Vagina (tissue), 2 donors: ENCODE results near the gene NKX6-2. TPM values are rescaled to one million over a fixed set of nuclear protein-coding genes. Genes with fewer than 3 reads are reported as not detected.
"Not testable (repeated sequence)": the region's sequence is repeated elsewhere in the genome, so short reads cannot be mapped to it uniquely, and the experiment has no call there.

Experiments
- DNase-seq, 2 donors: peaks; one replicate each; pipeline ENCODE4 v3.0.0-alpha.2; 2017; ENCODE audit errors: extremely low spot score in 2 of 2
- H3K27ac ChIP-seq: fragments of 200-600 bp; sonication (generic); one replicate; pipeline ENCODE4 v1.5.1; 2019
- H3K27me3 ChIP-seq: fragments of 200-600 bp; sonication (generic); one replicate; pipeline ENCODE4 v1.5.1; 2019
- H3K36me3 ChIP-seq, 2 donors: fragments of 200-600 bp; sonication (generic); one replicate each; pipeline ENCODE4 v1.5.1; 2017 to 2019
- H3K4me1 ChIP-seq: fragments of 200-600 bp; sonication (generic); one replicate; pipeline ENCODE4 v1.5.1; 2019
- H3K4me3 ChIP-seq, 2 donors: fragments of 200-600 bp; sonication (generic); 1 replicate in 1 of 2; 2 replicates in 1 of 2; pipeline ENCODE4 v1.5.1; 2016 to 2019
- H3K9me3 ChIP-seq: fragments of 200-600 bp; sonication (generic); one replicate; pipeline ENCODE4 v1.5.1; 2019
- POLR2A ChIP-seq, 2 donors: fragments of 450-650 bp; IDR thresholded peaks; one replicate each; pipeline ENCODE4 v1.6.1; 2017; ENCODE audit warnings: antibody characterized with exemption in 2 of 2, mild to moderate bottlenecking in 2 of 2, moderate library complexity in 2 of 2
- POLR2AphosphoS5 ChIP-seq, 2 donors: sonication (generic); formaldehyde crosslinking; IDR thresholded peaks; one replicate each; pipeline ENCODE4 v1.9.0; 2017; ENCODE audit warnings: antibody characterized with exemption in 2 of 2, mild to moderate bottlenecking in 2 of 2, low read depth in 1 of 2; ENCODE audit not compliant: insufficient read depth in 1 of 2
- intact Hi-C: fragments of 100-400 bp; cut with DNase I; formaldehyde crosslinking; loops from one replicate; pipeline ENCODE4 v1.15.1; 2023
- total RNA-seq: library from RNA; depleted of rRNA; stranded (reverse); fragments of >200 nt; gene quantifications from one replicate; pipeline ENCODE4 v1.2.3, GENCODE V29; 2016
- TF ChIP-seq, protein P1 (sequence below), 3 experiments: fragments of 450-650 bp in 2 of 3; fragments of 200-600 bp in 1 of 3; sonication (generic) in 1 of 3; IDR thresholded peaks; one replicate each; pipeline ENCODE4 v1.5.1; 2017 to 2019; ENCODE audit warnings: antibody characterized with exemption in 3 of 3, mild to moderate bottlenecking in 2 of 3, moderate library complexity in 2 of 3

NKX6-2 gene
- total RNA-seq, 1 donor from 2014 or later, result 0.49 TPM

DNA sequence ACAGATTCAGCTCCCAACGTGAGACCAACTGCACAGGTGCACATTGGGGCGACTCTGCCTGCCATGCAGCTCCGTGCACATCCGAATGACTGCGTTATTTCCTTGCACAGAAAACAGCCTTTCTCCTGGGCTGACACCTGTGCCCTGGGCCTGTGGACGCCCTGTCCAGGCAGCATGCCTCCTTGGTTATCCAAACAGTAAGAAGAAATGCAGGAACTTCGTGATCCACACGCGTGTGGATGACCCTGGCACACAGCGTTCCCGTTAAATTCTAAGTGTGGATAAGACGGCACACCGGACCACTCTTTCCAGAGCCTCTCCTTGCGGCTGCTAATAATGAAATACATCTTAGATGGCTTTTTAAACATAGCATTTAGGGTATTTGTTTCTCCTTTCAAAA lies 39.6 kb downstream of the NKX6-2 start:
- TF ChIP-seq POLR2A (IDR thresholded peaks at IDR 0.05), result no peak
- no peak for TF ChIP-seq POLR2AphosphoS5 (IDR thresholded peaks at IDR 0.05; ENCODE audit: insufficient read depth in 1 of 2, low read depth in 1 of 2)
- TF ChIP-seq, protein P1, sequence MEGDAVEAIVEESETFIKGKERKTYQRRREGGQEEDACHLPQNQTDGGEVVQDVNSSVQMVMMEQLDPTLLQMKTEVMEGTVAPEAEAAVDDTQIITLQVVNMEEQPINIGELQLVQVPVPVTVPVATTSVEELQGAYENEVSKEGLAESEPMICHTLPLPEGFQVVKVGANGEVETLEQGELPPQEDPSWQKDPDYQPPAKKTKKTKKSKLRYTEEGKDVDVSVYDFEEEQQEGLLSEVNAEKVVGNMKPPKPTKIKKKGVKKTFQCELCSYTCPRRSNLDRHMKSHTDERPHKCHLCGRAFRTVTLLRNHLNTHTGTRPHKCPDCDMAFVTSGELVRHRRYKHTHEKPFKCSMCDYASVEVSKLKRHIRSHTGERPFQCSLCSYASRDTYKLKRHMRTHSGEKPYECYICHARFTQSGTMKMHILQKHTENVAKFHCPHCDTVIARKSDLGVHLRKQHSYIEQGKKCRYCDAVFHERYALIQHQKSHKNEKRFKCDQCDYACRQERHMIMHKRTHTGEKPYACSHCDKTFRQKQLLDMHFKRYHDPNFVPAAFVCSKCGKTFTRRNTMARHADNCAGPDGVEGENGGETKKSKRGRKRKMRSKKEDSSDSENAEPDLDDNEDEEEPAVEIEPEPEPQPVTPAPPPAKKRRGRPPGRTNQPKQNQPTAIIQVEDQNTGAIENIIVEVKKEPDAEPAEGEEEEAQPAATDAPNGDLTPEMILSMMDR (IDR thresholded peaks at IDR 0.05), result no peak
- Histone ChIP-seq H3K4me3 (no peak overlapping the region), H3K36me3 (peaks cover 0 to 10% of the 10 kb centered on the region in 2 donors), H3K27me3 (no peaks in the 10 kb centered on the region), H3K4me1 (peaks cover 4% of the 10 kb centered on the region), H3K27ac (no peak overlapping the region), H3K9me3 (no peaks in the 10 kb centered on the region)
- no peak for DNase-seq
- intact Hi-C loops, result no loop called here

DNA sequence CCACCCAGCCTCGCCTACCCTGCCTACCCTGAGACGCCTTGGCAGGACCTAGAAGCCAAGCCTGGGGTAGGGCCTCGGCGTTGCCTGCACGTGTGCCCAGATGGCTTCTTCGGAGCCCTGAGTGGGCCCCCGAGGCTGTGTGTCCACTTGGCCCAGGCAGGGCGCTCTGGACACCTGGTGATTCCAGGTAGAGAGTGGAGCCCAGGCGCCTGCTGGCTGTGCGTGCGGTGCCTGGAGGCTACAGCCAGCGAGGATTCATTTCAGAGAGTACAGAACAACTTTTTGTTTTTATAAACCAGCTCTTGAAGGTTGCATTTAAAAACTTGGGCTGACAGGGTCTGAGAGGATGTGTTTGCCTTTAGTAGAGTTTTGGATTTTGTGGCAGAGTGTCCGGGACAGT lies 40.0 kb downstream of the NKX6-2 start:
- Histone ChIP-seq H3K27ac (no peak overlapping the region), H3K36me3 (peaks cover 0 to 10% of the 10 kb centered on the region in 2 donors)
- no peak for TF ChIP-seq POLR2A (IDR thresholded peaks at IDR 0.05)
- TF ChIP-seq, protein P1 (IDR thresholded peaks at IDR 0.05), result no peak
- TF ChIP-seq POLR2AphosphoS5 (IDR thresholded peaks at IDR 0.05; ENCODE audit: insufficient read depth in 1 of 2, low read depth in 1 of 2), result no peak

DNA sequence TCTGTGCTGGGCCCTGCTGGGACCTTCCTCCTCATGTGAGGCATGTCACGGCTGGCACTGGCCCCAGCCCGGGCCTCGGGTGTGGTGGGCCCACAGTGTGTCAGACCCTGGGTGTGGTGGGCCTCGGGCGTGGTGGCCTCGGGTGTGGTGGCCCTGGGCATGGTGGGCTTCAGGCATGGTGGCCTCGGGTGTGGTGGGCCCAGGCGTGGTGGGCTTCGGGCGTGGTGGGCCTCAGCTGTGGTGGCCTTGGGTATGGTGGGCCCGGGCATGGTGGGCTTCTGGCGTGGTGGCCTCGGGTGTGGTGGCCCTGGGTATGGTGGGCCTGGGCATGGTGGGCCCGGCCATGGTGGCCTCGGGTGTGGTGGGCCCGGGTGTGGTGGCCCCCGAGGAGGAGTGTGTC lies 40.4 kb downstream of the NKX6-2 start:
- Histone ChIP-seq H3K9me3 (no peaks in the 10 kb centered on the region), H3K36me3 (peaks cover 0 to 10% of the 10 kb centered on the region in 2 donors), H3K27ac (no peak overlapping the region), H3K4me1 (peaks cover 4% of the 10 kb centered on the region), H3K4me3 (no peak overlapping the region), H3K27me3 (no peaks in the 10 kb centered on the region)
- TF ChIP-seq POLR2AphosphoS5 (IDR thresholded peaks at IDR 0.05; ENCODE audit: insufficient read depth in 1 of 2, low read depth in 1 of 2) (no peak), POLR2A (IDR thresholded peaks at IDR 0.05) (no peak)
- TF ChIP-seq, protein P1 (IDR thresholded peaks at IDR 0.05), result no peak
- intact Hi-C loops, result no loop called here
- DNase-seq, result no peak

More for the DNA sequence above, 40.0 kb downstream of the NKX6-2 start:
- H3K9me3 ChIP-seq, result no peaks in the 10 kb centered on the region
- peaks cover 4% of the 10 kb centered on the region for H3K4me1 ChIP-seq
- H3K27me3 ChIP-seq, result no peaks in the 10 kb centered on the region
- no peak overlapping the region for H3K4me3 ChIP-seq
- DNase-seq, result no peak
- intact Hi-C loops, result no loop called here

DNA sequence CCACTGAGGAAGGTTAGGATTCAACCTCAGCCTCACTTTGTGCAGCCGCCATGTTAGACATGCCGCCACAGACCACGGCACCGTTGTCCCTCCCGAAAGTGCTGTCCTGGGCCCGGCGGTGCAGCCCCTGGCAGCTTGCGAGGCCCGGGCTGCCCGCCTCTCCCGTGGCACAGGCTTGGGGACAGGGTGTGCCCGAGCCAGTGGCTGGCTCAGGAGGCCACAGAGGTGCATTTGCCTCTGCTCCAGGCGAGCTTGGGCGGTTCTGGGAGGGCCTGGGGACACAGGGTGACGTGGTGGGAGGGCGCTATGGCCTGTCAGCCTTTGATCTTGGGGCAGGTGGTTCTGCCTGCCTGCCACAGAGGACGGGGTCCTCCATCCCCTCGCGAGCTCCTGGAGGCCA lies 41.1 kb downstream of the NKX6-2 start:
- Histone ChIP-seq H3K27ac (no peak overlapping the region), H3K4me3 (no peak overlapping the region)

DNA sequence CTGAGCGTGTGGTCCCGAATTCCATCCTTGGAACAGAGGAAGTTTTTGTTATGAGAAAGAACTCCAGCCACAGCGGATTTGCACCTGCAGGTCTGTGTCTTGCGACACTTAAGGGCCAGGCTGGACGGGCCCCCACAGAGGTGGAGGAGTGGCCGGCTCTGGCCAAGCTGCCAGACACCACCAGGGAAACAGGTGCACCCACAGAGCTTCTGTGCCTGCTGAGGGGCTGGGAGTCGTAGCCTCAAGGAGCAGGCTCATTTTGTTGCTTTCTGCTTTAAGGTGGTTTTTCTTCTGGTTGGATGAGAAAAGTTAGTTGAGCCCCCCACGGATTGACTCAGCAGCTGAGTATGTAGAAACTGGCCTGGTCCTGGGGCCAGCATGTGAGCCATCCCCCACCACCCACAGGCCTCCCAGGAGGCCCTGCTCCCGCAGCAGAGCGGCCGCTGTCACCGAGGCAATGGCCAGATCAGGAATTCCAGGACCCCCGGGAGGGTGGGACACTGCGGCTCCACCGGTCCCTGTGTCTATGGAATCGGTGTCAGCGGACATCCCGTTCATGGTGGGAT lies 41.9 kb downstream of the NKX6-2 start:
- no peak for DNase-seq
- Histone ChIP-seq H3K4me3 (no peak overlapping the region), H3K4me1 (peaks cover 4% of the 10 kb centered on the region), H3K27ac (no peak overlapping the region), H3K36me3 (no peaks in the 10 kb centered on the region), H3K27me3 (no peaks in the 10 kb centered on the region), H3K9me3 (no peaks in the 10 kb centered on the region)
- TF ChIP-seq, protein P1 (IDR thresholded peaks at IDR 0.05), result no peak
- TF ChIP-seq POLR2A (IDR thresholded peaks at IDR 0.05), result no peak
- no peak for TF ChIP-seq POLR2AphosphoS5 (IDR thresholded peaks at IDR 0.05; ENCODE audit: insufficient read depth in 1 of 2, low read depth in 1 of 2)
- intact Hi-C loops, result no loop called here

More for the DNA sequence above, 41.1 kb downstream of the NKX6-2 start:
- no peak for DNase-seq
- Histone ChIP-seq H3K9me3 (no peaks in the 10 kb centered on the region), H3K4me1 (peaks cover 4% of the 10 kb centered on the region), H3K27me3 (no peaks in the 10 kb centered on the region), H3K36me3 (peaks cover 0 to 6% of the 10 kb centered on the region in 2 donors)
- TF ChIP-seq POLR2A (IDR thresholded peaks at IDR 0.05) (no peak), POLR2AphosphoS5 (IDR thresholded peaks at IDR 0.05; ENCODE audit: insufficient read depth in 1 of 2, low read depth in 1 of 2) (no peak)
- TF ChIP-seq, protein P1 (IDR thresholded peaks at IDR 0.05), result no peak
- intact Hi-C loops, result no loop called here

DNA sequence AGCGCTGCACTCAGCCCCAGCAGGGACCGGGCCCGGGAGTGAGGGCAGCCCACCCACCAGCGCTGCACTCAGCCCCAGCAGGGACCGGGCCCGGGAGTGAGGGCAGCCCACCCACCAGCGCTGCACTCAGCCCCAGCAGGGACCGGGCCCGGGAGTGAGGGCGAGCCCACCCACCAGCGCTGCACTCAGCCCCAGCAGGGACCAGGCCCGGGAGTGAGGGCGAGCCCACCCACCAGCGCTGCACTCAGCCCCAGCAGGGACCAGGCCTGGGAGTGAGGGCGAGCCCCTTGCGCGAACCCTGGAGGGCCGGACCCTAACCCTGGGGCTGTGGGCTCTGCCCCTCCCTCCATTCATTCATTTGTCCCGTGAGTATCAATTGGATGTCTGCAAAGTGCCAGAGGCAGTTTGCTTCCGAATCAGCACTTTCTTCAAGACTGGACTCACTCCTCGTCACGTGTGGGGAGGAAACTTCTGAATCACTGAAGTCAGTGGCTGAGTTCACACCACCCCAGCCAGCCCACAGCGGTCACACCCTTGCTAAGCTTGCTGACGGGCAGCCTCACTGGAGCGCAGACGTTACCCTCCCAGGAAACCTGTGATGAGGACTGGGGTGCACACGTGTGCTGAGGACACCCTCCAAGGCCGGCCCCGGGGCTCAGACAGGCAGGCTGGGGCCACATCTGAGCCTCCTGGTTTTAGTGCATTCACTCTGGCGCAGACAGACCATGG lies 42.6 kb downstream of the NKX6-2 start:
- H3K36me3 ChIP-seq, intact Hi-C loops, DNase-seq, H3K4me3 ChIP-seq, H3K27me3 ChIP-seq, H3K27ac ChIP-seq, H3K4me1 ChIP-seq, H3K9me3 ChIP-seq: not testable (repeated sequence)
